Skeletal muscle satellite cell (primary cell): Measurements from ENCODE around the gene TMEM120A.

Source experiments
- H3K27me3 ChIP-seq: 2 replicates; pipeline ENCODE4 v1.7.0; 2013; ENCODE audit warnings: low read length; ENCODE audit not compliant: control insufficient read depth, insufficient read depth
- H3K36me3 ChIP-seq: 2 replicates; pipeline ENCODE4 v1.7.0; 2013; ENCODE audit warnings: mild to moderate bottlenecking, control low read depth, low read length; ENCODE audit not compliant: insufficient read depth
- H3K4me1 ChIP-seq: 2 replicates; pipeline ENCODE4 v1.7.0; 2013; ENCODE audit warnings: low read length; ENCODE audit not compliant: control insufficient read depth, insufficient read depth
- H3K4me2 ChIP-seq: 2 replicates; pipeline ENCODE4 v1.7.0; 2013; ENCODE audit warnings: mild to moderate bottlenecking, low read length
- H3K4me3 ChIP-seq: 2 replicates; pipeline ENCODE4 v1.7.0; 2013; ENCODE audit warnings: low read length
- H3K9ac ChIP-seq: 2 replicates; pipeline ENCODE4 v1.7.0; 2013; ENCODE audit warnings: mild to moderate bottlenecking, low read depth, low read length, moderate library complexity
- H3K9me3 ChIP-seq: replicated peaks from 2 replicates; pipeline ENCODE4 v1.7.0; 2013; ENCODE audit warnings: mild to moderate bottlenecking, control low read depth, low read length

The TMEM120A gene

GRCh38 chr7:75971961-75972763 is 22.2 kb downstream of the TMEM120A start:
- H3K9ac ChIP-seq, result no peak overlapping the region
- no peak overlapping the region for H3K4me3 ChIP-seq
- H3K36me3 ChIP-seq, result peaks cover 4% of the 10 kb centered on the region
- no peak overlapping the region for H3K4me2 ChIP-seq
- H3K4me1 ChIP-seq, result peaks cover 8% of the 10 kb centered on the region
- no peaks in the 10 kb centered on the region for H3K27me3 ChIP-seq
- H3K9me3 ChIP-seq, result no peaks in the 10 kb centered on the region

- Histone ChIP-seq H3K9me3 (no peaks in the 10 kb centered on the region), H3K36me3 (peaks cover 4% of the 10 kb centered on the region), H3K9ac (no peak overlapping the region), H3K4me3 (no peak overlapping the region), H3K4me1 (peaks cover 15% of the 10 kb centered on the region), H3K27me3 (no peaks in the 10 kb centered on the region), H3K4me2 (no peak overlapping the region)
Measured at GRCh38 chr7:75971309-75971960, 23.0 kb downstream of the TMEM120A start.

- H3K36me3 ChIP-seq, result peaks cover 4% of the 10 kb centered on the region
- H3K9me3 ChIP-seq, result no peaks in the 10 kb centered on the region
- no peaks in the 10 kb centered on the region for H3K27me3 ChIP-seq
- H3K4me2 ChIP-seq, result no peak overlapping the region
- peaks cover 27% of the 10 kb centered on the region for H3K4me1 ChIP-seq
- no peak overlapping the region for H3K4me3 ChIP-seq
- H3K9ac ChIP-seq, result no peak overlapping the region
Measured at GRCh38 chr7:75969704-75970498, 24.5 kb downstream of the TMEM120A start.

- Histone ChIP-seq H3K4me2 (no peak overlapping the region), H3K9me3 (no peaks in the 10 kb centered on the region), H3K27me3 (no peaks in the 10 kb centered on the region), H3K36me3 (peaks cover 4% of the 10 kb centered on the region), H3K4me1 (peaks cover 27% of the 10 kb centered on the region), H3K4me3 (no peak overlapping the region), H3K9ac (no peak overlapping the region)
Measured at GRCh38 chr7:75969182-75969581, 25.2 kb downstream of the TMEM120A start.

GRCh38 chr7:75968561-75969001 is 25.8 kb downstream of the TMEM120A start:
- peaks cover 27% of the 10 kb centered on the region for H3K4me1 ChIP-seq
- no peak overlapping the region for H3K4me3 ChIP-seq
- no peak overlapping the region for H3K4me2 ChIP-seq
- no peaks in the 10 kb centered on the region for H3K27me3 ChIP-seq
- H3K36me3 ChIP-seq, result peaks cover 4% of the 10 kb centered on the region
- H3K9ac ChIP-seq, result no peak overlapping the region
- no peaks in the 10 kb centered on the region for H3K9me3 ChIP-seq

GRCh38 chr7:75968012-75968411 is 26.4 kb downstream of the TMEM120A start:
- Histone ChIP-seq H3K27me3 (no peaks in the 10 kb centered on the region), H3K4me3 (no peak overlapping the region), H3K4me1 (peaks cover 33% of the 10 kb centered on the region), H3K4me2 (no peak overlapping the region), H3K9ac (no peak overlapping the region), H3K9me3 (no peaks in the 10 kb centered on the region), H3K36me3 (peaks cover 4% of the 10 kb centered on the region)

GRCh38 chr7:75967487-75967997 is 26.9 kb downstream of the TMEM120A start:
- peaks cover 4% of the 10 kb centered on the region for H3K36me3 ChIP-seq
- H3K4me2 ChIP-seq, result no peak overlapping the region
- H3K9ac ChIP-seq, result no peak overlapping the region
- H3K4me1 ChIP-seq, result peaks cover 37% of the 10 kb centered on the region
- H3K9me3 ChIP-seq, result no peaks in the 10 kb centered on the region
- no peak overlapping the region for H3K4me3 ChIP-seq
- no peaks in the 10 kb centered on the region for H3K27me3 ChIP-seq

GRCh38 chr7:75967055-75967454 is 27.3 kb downstream of the TMEM120A start:
- Histone ChIP-seq H3K9ac (no peak overlapping the region), H3K4me3 (no peak overlapping the region), H3K9me3 (no peaks in the 10 kb centered on the region), H3K4me1 (peaks cover 42% of the 10 kb centered on the region), H3K4me2 (peak overlapping the region; percentile 79), H3K36me3 (peaks cover 4% of the 10 kb centered on the region), H3K27me3 (no peaks in the 10 kb centered on the region)

GRCh38 chr7:75966190-75966961 is 28.0 kb downstream of the TMEM120A start:
- H3K4me3 ChIP-seq, result peak overlapping the region; percentile 53
- H3K4me2 ChIP-seq, result peak overlapping the region; percentile 79

GRCh38 chr7:75965617-75966016 is 28.8 kb downstream of the TMEM120A start:
- Histone ChIP-seq H3K27me3 (no peaks in the 10 kb centered on the region), H3K36me3 (peaks cover 4% of the 10 kb centered on the region), H3K4me3 (peak overlapping the region; percentile 3), H3K4me2 (peak overlapping the region; percentile 79), H3K9ac (no peak overlapping the region), H3K4me1 (peaks cover 43% of the 10 kb centered on the region), H3K9me3 (no peaks in the 10 kb centered on the region)

More at GRCh38 chr7:75966190-75966961, 28.0 kb downstream of the TMEM120A start:
- Histone ChIP-seq H3K27me3 (no peaks in the 10 kb centered on the region), H3K9me3 (no peaks in the 10 kb centered on the region), H3K9ac (peak overlapping the region; percentile 53), H3K4me1 (peaks cover 43% of the 10 kb centered on the region), H3K36me3 (peaks cover 4% of the 10 kb centered on the region)
